ENCODE measurements around the gene WAPL.

WAPL gene

DNA sequence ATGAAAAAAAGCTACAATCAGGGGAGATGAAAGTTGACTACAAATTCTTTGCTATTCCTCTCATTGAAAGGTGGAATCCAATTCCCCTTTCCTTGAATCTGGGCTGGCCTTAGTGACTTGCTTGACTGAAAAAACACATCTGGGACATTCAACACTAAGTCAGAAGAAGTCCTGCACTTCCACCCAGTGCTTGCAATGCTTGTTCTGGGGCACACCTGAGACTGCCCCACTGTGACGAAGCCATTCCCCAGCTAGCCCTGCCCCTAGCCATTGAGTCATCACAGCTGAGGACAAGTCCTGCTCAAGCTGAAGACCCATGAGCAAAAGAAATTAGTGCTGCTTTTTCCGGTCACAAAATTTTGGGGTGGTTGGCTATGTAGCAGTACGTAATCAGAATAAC, 135.8 kb downstream of the WAPL start:
- H3K4me3 Mint-ChIP-seq = no peak overlapping the region
- H3K9me3 Mint-ChIP-seq = no peaks in the 10 kb centered on the region
- no peak overlapping the region for H3K27ac Mint-ChIP-seq
- DNase-seq = no peak
- H3K36me3 Mint-ChIP-seq (ENCODE audit: low read depth) = no peaks in the 10 kb centered on the region
- H3K27me3 Mint-ChIP-seq = peaks cover 38% of the 10 kb centered on the region
- peaks cover 8% of the 10 kb centered on the region for H3K4me1 Mint-ChIP-seq (ENCODE audit: low read depth)
